GM18868 (cell line): Measurements from ENCODE around the gene LATS1.
"Not testable (repeated sequence)": the region's sequence is repeated elsewhere in the genome, so short reads cannot be mapped to it uniquely, and the experiment has no call there.

Source experiments
- ATAC-seq: cut with Tn5 transposase; IDR thresholded peaks from one replicate; pipeline ENCODE4 v1.9.1; 2021; ENCODE audit warnings: mild to moderate bottlenecking, moderate library complexity; ENCODE audit not compliant: unreplicated experiment

LATS1 gene

DNA sequence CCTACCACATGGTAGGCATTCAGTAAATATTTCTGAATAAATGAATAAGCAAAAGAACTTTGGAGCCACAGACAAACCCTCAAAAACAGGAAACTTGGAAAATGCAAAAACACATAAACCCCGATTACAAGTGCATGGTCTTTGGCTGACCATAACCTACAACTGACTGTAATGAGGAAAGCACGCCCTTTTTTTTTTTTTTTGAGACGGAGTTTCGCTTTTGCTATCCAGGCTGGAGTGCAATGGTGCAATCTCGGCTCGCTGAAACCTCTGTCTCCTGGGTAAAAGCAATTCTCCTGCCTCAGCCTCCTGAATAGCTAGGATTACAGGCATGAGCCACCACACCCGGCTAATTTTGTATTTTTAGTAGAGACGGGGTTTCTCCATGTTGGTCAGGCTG, 11.9 kb upstream of the LATS1 start:
- ATAC-seq = no peak

DNA sequence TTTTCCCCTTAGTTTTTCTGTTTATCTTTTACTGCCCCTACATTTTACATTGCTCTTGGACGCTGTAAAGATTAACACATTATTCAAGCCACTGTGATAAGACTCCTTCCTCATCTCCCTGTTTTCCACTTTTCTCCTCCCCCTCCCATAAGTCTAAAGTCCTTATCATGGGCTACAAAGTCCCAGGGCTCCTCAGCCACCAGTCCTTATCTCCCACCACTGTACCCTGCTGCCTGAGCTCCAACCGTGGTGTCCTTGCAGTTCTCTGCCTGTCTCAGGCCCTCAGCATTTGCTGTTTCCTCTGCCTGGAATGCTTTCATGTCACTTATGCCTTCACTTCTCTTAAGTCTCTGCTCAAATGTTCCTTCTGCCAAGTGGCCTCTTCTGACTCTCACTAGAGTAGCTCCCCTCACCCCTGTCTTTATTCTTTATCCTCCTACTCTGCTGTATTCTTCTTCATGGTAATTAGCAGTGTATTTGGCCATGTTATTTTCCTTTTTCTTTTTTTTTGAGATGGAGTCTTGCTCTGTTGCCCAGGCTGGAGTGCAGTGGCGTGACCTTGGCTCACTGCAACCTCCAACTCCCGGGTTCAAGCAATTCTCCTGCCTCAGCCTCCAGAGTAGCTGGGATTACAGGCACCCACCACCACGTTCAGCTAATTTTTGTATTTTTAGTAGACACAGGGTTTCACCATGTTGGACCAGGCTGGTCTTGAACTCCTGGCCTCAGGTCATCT, 10.8 kb upstream of the LATS1 start:
- ATAC-seq = no peak

DNA sequence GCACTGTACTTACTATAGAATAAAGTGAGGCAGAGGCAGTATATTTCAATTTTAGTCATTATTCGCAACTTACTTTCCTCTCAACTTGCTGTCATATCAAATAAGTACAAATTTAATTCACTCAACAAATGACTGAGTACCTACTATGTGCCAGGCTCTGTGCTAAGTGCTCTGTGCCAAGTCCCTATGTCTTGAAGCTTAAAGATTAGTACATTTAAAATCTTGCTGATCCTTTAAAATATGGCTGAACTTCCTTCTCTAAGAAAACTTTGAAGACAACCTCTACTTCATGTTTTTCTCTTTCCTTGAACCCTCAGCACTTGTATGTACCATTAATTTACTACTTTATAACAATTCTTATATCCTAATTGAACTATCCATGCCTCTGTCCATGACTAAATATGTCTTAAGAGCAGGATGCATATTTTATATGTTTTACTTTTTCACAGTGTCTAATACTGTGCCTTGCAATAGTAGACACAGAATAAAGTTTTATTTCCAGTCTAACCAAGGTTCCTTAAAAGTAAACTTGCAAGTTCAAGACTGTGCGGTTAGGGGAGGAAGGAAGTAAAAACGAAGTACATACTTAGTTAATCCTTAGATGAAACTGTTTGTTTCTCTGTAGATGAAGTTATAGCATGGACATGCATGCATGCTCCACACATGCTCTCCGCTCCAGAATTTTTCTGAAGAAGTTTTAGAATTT, 10.0 kb upstream of the LATS1 start:
- ATAC-seq = no peak

DNA sequence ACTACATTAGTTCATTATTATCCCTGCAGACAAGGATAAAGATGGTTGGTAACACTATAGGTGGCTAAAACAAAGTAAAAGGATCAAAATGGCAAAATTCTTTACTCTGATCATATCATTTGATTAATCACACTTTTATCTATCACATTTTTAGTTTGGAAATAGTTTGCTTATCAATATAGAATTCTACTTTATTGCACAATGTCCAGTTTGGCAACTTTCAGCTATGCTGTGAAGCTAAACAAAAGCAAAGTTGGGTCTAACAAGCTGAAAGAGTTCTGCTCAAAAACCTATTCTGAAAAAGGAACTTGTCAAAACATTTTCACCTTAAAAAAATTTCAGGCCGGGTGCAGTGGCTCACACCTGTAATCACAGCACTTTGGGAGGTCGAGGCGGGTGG, 7.9 kb upstream of the LATS1 start:
- no peak for ATAC-seq

DNA sequence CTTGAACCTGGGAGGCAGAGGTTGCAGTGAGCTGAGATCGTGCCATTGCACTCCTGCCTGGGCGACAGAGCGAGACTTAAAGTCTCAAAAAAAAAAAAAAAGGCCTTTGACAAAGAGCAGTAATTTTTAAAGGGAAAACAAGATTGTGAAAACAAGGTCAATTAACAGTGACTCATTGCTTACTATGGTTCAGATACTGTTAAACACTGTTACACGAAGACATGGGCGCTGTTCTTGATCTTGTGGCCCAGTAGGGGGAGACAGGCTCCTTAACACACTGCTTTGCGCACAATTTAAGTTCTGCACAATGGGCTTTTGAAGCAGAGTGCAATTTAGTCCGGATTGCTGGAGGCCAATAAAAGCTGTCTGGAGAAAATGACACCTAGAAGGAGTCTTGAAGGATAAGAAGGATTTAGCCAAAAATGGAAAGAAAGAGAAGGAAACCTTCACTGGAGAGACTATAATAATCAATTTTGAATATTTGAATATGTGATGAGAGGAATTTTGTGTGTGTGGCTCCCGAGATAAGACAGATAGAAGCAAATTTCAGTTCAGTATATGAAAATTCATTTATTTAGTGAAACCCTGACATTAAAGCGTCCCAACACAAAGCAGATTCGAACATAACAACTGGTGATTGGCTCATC, 6.0 kb upstream of the LATS1 start:
- ATAC-seq = peak; percentile 81

DNA sequence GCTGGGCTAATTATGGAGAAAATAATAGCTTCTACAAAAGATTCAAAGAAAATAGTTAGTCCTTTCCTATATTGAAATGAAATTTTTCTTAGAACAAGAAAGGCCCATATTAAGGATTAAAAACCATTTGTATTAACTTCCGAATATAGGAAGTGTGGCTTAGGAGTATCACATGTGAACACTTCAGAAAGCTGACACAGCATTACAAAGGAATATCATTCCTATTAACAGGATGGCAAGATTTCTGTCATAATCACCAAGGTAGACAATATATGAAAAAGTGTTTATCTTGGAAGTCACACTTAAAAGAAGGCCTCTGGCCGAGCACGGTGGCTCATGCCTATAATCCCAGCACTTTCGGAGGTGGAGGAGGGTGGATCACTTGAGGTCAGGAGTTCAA, 5.4 kb upstream of the LATS1 start:
- no peak for ATAC-seq

DNA sequence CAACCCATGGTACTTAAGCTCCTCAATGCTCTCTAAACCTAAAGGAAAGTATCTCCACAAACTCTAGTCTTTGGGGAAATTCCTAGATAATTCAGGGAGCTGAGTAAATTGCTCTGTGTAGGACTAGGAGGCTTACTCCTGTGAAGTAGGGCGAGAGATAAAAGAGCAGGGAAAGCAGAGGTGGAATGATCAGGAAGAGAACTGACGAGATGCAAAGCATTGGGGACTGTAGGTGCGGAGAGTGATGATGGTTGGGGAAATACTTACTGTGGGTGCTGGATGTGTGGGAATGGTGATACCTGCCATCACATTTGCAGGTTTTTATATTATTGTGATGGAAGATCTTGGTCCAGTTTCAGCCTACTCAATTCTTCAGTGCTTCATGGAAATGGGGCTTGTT, 1.6 kb upstream of the LATS1 start:
- ATAC-seq = no peak

DNA sequence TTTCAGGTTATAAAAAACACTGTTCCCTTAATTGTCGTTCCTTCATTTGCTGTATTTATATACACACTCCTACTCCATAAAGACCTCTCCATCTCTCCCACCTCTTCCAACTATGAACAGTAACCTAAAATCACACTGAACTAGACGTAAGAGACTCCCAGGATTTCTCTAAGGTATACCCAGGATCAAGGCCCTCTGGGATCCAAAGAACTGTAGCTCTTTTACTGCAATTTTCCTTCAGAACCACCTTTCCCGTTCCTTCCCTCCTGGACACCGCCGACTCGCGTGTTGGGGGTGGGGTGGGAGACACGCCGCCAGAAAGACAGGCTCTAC, 680 bp downstream of the LATS1 start:
- no peak for ATAC-seq

DNA sequence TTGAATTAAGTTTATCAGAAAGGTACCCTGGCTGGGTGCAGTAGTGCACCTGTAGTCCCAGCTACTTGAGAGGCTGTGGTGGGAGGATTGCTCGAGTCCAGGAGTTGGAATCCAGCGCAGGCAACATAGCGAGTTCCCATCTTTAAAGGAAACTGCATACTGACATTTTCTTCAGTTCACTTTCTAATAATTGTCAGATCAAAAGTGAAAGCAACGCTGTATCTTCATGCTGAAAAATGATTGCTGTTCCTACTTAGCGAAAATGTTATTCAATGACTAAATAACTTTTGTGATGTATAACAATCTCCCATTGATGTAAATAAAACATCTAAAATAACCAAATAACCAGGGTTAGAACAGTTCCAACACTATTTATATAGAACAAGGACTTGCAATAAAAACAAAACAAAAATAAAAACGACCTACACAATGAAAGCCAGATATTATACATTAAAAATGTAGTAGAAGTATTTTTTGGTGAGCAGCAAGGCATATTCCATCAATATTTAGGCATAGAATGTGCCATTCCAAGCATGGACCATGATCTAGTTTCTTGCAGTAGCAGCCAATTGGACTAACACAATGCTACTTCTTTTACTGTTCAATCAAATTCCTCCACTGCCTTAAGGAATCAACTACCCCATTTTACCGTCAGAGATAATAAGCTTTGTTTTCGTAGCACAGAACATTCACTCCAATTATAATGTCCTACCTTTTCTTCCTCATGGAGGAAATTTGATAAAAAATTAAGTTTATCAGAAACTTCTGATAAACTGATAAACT, 1.5 kb downstream of the LATS1 start:
- no peak for ATAC-seq

DNA sequence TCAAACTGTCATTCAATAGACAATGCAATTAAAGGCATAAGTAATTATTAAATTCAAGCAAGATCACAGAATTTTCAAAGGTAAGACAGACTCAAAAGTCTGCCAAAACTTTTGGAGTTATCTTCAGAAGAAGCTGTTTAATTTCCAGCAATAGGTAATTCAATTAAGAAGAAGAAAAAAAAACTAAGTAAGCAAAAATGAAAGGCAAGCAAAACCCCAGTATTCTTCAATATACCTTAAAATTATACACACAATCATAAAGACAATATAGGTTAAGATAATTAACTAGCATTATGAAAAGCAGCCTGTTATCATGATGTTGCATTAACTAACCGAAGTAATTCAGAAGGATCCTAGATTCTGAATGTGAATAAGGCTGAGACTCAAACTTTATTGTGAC, 3.5 kb downstream of the LATS1 start:
- ATAC-seq = no peak

DNA sequence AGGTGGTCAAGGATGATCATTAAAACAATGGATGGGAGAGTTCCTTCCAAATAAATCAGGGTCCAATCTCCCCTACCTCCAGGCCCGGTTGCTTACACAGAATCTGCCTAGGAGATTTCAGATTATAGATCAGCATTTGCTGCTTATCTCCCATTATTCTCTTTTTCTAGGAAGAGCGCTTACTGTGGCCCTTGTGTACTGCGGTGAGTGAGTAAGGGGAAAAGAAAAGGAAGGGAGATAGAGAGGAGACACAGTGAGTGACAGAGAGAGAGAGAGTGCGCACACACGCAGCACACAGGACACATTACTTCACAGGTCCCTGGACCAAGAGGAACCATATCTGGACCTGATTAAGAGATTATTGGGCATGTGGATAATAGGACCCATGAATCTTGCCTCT, 6.2 kb downstream of the LATS1 start:
- no peak for ATAC-seq

DNA sequence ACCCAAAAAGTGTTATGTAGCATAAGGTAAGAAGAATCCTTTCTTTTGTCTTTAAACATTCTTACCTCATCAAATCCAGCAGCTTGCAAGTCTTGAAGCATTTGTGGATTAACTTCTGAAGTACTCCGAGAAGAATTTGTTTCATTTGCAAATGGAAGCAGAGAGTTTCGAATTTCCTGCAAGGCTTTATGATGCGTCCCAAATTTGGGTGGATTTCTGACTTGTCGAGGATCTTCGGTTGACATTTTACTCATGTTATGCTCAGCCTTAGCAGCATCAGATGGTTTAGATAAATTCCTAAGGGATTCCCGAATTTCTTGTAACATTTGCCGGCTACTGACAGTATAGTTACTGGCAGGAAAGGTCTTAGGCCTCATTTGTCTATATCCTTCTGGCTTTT, 16.2 kb downstream of the LATS1 start:
- no peak for ATAC-seq

DNA sequence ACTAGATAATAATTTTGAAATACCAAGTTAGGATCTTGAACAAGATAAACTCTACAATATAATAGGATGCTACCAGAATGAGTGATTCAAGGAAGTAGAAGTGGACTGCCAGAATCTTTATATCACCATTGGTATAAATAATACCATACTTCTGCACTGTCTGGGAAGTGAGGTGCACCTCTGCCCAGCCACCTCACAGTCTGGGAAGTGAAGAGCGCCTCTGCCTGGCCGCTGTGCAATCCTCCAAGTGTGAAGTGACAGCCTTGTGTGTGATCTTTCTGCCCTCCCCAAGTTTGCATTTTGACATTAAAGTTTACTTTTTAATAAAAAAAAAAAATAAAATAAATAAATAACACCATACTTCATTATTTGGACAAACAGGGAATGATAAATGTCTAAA, 18.8 kb downstream of the LATS1 start:
- no peak for ATAC-seq

DNA sequence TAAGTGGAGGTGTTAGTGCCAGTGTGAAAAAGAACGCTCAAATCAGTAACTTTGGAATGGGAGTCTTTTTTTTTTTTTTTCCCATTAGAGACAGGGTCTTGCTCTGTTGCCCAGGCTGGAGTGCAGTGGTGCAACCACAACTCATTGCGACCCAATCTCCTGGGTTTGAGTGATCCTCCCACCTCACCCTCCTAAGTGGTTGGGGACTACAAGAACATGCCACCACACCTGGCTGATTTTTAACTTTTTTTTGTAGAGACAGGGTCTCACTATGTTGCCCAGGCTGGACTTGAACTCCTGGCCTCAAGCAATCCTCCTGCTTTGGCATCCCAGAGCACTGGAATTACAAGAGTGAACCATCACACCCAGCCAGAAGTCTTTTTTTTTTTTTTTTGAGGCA, 19.7 kb downstream of the LATS1 start:
- no peak for ATAC-seq

DNA sequence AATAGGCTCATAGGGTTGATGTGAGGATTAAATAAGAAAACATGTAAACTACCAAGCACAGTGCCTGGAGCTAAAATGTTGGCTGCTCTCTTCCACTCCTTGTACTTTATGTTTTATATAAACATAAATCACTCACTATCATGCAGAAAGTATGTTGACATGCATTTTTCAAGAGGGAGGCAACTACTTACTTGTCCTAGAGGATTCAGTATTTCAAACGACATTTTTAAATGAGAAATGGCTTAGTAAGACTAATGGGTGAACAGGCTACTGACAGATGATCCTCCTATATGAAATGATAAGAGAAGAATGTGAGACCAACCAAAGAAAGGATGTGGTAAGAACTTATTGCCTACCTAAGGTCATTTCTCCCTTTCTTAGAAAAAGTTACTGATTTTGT, 21.0 kb downstream of the LATS1 start:
- ATAC-seq = no peak

DNA sequence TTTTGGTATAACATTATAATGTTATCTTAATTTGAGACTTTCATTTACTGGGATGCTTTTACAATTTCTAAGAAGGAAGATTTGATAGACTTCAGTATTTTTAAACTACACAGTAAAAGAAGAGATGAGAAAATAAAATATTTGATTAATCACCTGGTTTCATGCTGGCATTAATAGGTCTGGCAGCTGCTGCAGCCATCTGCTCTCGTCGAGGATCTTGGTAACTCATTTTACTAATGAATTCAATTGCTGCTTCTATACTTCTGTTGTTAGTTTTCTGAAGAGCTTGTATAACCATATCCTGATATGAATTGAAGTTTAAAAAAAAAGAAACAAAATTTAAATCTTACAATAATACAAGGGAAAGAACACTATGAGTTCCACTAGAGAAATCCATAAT, 23.0 kb downstream of the LATS1 start:
- no peak for ATAC-seq

DNA sequence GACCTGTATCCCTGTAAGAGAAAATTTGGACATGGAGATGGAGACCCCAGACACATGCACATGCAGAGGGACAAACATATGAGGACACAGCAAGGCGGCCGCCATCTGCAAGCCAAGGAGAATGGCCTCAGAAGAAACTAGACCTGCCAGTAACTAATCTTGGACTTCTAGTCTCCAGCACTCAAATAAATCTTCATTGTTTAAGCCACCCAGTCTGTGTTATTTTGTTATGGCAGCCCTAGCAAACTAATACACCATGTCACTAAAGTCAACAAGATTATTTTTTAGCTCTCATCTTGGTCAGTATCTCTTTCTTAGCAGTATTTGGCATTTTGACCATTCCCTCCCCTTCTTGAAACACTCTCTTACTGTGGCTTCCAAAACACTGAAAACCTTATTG, 26.7 kb downstream of the LATS1 start:
- no peak for ATAC-seq

DNA sequence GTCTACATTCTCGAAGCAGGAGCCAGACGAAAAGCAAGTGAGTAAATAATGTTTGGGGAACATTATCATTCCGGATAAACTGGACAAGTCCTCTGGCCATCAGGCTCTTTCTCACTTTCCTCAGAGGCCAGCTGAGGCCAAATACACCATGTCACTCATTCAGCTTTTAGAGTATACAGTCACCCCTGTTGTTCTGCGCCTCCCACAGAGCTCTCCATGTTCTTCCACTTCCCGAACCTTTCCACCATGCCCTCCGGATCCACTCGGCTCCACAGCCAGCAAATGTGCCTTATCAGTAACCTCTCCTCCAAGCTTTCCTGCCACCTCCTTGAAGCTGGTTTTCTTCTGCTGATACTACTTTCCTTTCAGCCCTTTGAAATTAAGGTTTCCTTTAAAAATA, 31.7 kb downstream of the LATS1 start:
- no peak for ATAC-seq

DNA sequence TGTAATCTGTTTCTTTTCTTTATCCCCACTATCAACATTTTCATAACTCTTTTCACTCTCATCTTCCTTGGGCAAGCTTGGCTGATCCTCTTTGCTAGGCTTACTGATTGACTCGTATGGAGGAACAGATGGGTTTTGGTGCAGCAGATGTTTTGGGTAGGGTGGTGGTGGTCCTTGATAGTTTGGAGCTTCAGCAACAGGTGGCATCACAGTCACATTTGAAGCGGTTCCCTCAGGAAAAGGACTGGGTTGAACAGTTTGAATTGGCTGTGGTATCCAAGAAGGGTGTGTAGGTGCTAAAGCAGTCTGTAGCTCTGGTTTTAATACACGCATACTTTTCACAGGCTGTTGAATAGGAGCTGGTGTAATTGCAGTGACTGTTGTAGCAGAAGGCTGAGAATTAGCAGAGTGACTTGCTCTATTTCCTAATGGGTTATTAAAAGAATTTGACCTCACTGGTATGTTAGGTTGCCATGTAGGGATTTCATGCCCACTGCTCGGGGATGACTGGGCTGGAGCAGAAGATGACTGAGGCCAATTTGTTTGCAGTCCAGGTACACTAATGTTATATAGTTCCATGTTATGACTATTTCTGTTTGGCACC, 34.5 kb downstream of the LATS1 start:
- ATAC-seq = no peak

DNA sequence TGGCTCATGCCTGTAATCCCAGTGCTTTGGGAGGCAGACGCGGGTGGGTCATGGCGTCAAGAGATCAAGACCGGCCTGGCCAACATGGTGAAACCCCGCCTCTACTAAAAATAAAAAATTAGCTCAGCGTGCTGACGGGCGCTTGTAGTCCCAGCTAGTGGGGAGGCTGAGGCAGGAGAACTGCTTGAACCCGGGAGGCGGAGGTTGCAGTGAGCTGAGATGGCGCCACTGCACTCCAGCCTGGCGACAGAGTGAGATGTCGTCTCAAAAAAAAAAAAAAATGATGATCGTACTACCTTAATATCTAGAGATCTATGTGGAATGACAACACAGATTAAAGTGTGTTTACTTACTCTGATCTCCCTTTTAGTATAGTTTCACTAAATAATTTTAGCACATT, 36.1 kb downstream of the LATS1 start:
- not testable (repeated sequence) for ATAC-seq

DNA sequence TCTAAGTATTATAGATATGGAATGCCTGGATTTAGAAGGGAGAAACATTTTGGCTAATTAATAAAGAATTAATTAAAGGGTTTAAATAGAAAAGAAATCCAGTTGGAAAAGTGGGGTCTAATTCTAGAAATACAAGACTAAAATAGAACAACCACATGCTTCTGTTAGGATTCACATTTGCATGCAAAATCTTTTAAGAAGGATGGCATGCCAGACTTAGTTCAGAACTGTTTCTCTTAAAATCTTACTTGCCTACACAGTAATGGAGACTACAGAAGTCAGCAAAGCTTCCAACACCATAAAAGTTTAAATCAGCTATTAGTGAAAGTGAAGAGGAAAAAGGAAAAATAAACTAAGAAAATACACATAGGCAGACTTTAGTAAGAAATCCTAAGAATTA, 36.7 kb downstream of the LATS1 start:
- ATAC-seq = no peak
